IMR-90 (cell line): Measurements from ENCODE around the gene FBXO28. TPM values are rescaled to one million over a fixed set of nuclear protein-coding genes. Genes with fewer than 3 reads are reported as not detected.

Experiments used
- ATAC-seq: fragments of 200-7000 bp; cut with Tn5 transposase; 2 replicates; pipeline ENCODE4 v1.9.1; 2020; ENCODE audit warnings: low read depth, mild to moderate bottlenecking, moderate library complexity
- BruUV-seq: library from RNA; stranded (reverse); fragments of 400-500 nt; replicated peaks from 2 replicates; lab custom pipeline; 2021; lab: Mats Ljungman, UMichigan
- CTCF ChIA-PET: fragments of 300-600 bp; formaldehyde crosslinking; extraction: SDS; loops from one replicate; lab custom pipeline; 2021; ENCODE audit warnings: antibody characterized with exemption; lab: Yijun Ruan, JAX
- POLR2A ChIA-PET: fragments of 300-600 bp; sonication (Branson Sonifier 250); formaldehyde crosslinking; loops from one replicate; lab custom pipeline; 2022; ENCODE audit warnings: antibody characterized with exemption; ENCODE audit not compliant: unreplicated experiment; lab: Charles Lee
- DNase-seq: peaks from one replicate; pipeline ENCODE4 v3.0.0; 2013
- H2AFZ ChIP-seq: replicated peaks from 2 replicates; pipeline ENCODE3; 2013; ENCODE audit warnings: low read length, mild to moderate bottlenecking; ENCODE audit not compliant: poor library complexity
- H2AK5ac ChIP-seq: 2 replicates; pipeline ENCODE4 v1.6.1; 2013; ENCODE audit warnings: low read depth, low read length, inconsistent platforms
- H2AK9ac ChIP-seq: replicated peaks from 2 replicates; pipeline ENCODE3; 2013; ENCODE audit warnings: mild to moderate bottlenecking, low read depth, low read length, moderate library complexity; ENCODE audit not compliant: poor library complexity
- H2BK120ac ChIP-seq: 2 replicates; pipeline ENCODE4 v1.6.1; 2013; ENCODE audit warnings: low read depth, low read length, inconsistent platforms
- H2BK15ac ChIP-seq: 3 replicates; pipeline ENCODE4 v1.6.1; 2013; ENCODE audit warnings: low read depth, low read length, inconsistent platforms
- H2BK20ac ChIP-seq: 2 replicates; pipeline ENCODE4 v1.6.1; 2013; ENCODE audit warnings: low read depth, mild to moderate bottlenecking, inconsistent platforms, low read length, moderate library complexity
- H2BK5ac ChIP-seq: 2 replicates; pipeline ENCODE4 v1.6.1; 2013; ENCODE audit warnings: mild to moderate bottlenecking, low read depth, low read length, inconsistent platforms; ENCODE audit not compliant: poor library complexity, severe bottlenecking
- H3K14ac ChIP-seq: replicated peaks from 2 replicates; pipeline ENCODE4 v1.6.1; 2013; ENCODE audit warnings: low read depth, low read length, inconsistent platforms
- H3K18ac ChIP-seq: 2 replicates; pipeline ENCODE4 v1.6.1; 2013; ENCODE audit warnings: low read depth, low read length, control low read depth
- H3K23ac ChIP-seq: 2 replicates; pipeline ENCODE4 v1.6.1; 2013; ENCODE audit warnings: low read depth, low read length, inconsistent platforms
- H3K27ac ChIP-seq: 2 replicates; pipeline ENCODE4 v1.5.1; 2013; ENCODE audit warnings: mild to moderate bottlenecking, control low read depth, low read length; ENCODE audit not compliant: insufficient read depth
- H3K27me3 ChIP-seq: 2 replicates; pipeline ENCODE4 v1.6.1; 2013; ENCODE audit warnings: low read length; ENCODE audit not compliant: control insufficient read depth, insufficient read depth
- H3K36me3 ChIP-seq: 2 replicates; pipeline ENCODE4 v1.6.1; 2013; ENCODE audit warnings: low read length, mixed read lengths; ENCODE audit not compliant: control insufficient read depth, insufficient read depth
- H3K4ac ChIP-seq: 2 replicates; pipeline ENCODE4 v1.6.1; 2013; ENCODE audit warnings: low read depth, low read length, inconsistent platforms
- H3K4me1 ChIP-seq: 2 replicates; pipeline ENCODE4 v1.6.1; 2013; ENCODE audit warnings: low read length, mixed read lengths; ENCODE audit not compliant: control insufficient read depth, insufficient read depth
- H3K4me2 ChIP-seq: 2 replicates; pipeline ENCODE4 v1.6.1; 2013; ENCODE audit warnings: low read depth, mild to moderate bottlenecking, control low read depth, low read length, moderate library complexity
- H3K4me3 ChIP-seq: 2 replicates; pipeline ENCODE4 v1.5.1; 2013; ENCODE audit warnings: low read depth, mild to moderate bottlenecking, control low read depth, low read length, moderate library complexity; ENCODE audit not compliant: insufficient read depth
- H3K56ac ChIP-seq: 2 replicates; pipeline ENCODE4 v1.6.1; 2013; ENCODE audit warnings: low read length, inconsistent platforms; ENCODE audit not compliant: insufficient read depth; ENCODE audit errors: extremely low read depth
- H3K79me1 ChIP-seq, 2 experiments: 2 replicates each; pipeline ENCODE4 v1.6.1; 2013; ENCODE audit warnings: low read length in 2 of 2, inconsistent platforms in 1 of 2, low read depth in 1 of 2
- H3K9ac ChIP-seq: 2 replicates; pipeline ENCODE4 v1.6.1; 2013; ENCODE audit warnings: low read depth, low read length, control low read depth
- H3K9me1 ChIP-seq: 2 replicates; pipeline ENCODE4 v1.6.1; 2013; ENCODE audit warnings: low read length, inconsistent platforms; ENCODE audit not compliant: insufficient read depth
- H3K9me3 ChIP-seq: 2 replicates; pipeline ENCODE4 v1.6.1; 2013; ENCODE audit warnings: low read length; ENCODE audit not compliant: control insufficient read depth, insufficient read depth
- H4K20me1 ChIP-seq: 2 replicates; pipeline ENCODE4 v1.6.1; 2013; ENCODE audit warnings: low read length, inconsistent platforms; ENCODE audit not compliant: insufficient read depth
- H4K5ac ChIP-seq: 2 replicates; pipeline ENCODE4 v1.6.1; 2013; ENCODE audit warnings: mild to moderate bottlenecking, low read depth, low read length, control low read depth
- H4K8ac ChIP-seq, 2 experiments: 2 replicates each; pipeline ENCODE4 v1.6.1; 2013; ENCODE audit warnings: low read depth in 2 of 2, low read length in 2 of 2, control low read depth in 1 of 2, inconsistent platforms in 1 of 2
- H4K91ac ChIP-seq: 2 replicates; pipeline ENCODE4 v1.6.1; 2013; ENCODE audit warnings: low read depth, low read length, inconsistent platforms; ENCODE audit not compliant: insufficient read depth
- BHLHE40 ChIP-seq: fragments of 150-350 bp; IDR thresholded peaks from 2 replicates; pipeline ENCODE4 v1.6.1; 2016; ENCODE audit warnings: mild to moderate bottlenecking, low read depth, low read length
- CEBPB ChIP-seq: IDR thresholded peaks from 2 replicates; pipeline ENCODE4 v1.6.1; 2012; ENCODE audit warnings: low read depth, low read length, improper control_type of control experiment
- CTCF ChIP-seq: conservative IDR thresholded peaks from 2 replicates; pipeline ENCODE4 v1.5.1; 2012; ENCODE audit warnings: mild to moderate bottlenecking, low read depth, low read length, improper control_type of control experiment
- ELK1 ChIP-seq: fragments of 150-350 bp; IDR thresholded peaks from 2 replicates; pipeline ENCODE4 v1.6.1; 2016; ENCODE audit warnings: low read depth, mild to moderate bottlenecking, low read length, moderate library complexity, borderline replicate concordance
- FOS ChIP-seq: fragments of 150-350 bp; IDR thresholded peaks from 2 replicates; pipeline ENCODE4 v1.6.1; 2016; ENCODE audit warnings: low read depth, low read length
- MAFK ChIP-seq: IDR thresholded peaks from 2 replicates; pipeline ENCODE4 v1.6.1; 2012; ENCODE audit warnings: low read depth, low read length, improper control_type of control experiment
- MAZ ChIP-seq: IDR thresholded peaks from 2 replicates; pipeline ENCODE4 v1.6.1; 2012; ENCODE audit warnings: low read depth, mild to moderate bottlenecking, low read length, improper control_type of control experiment, moderate library complexity, borderline replicate concordance
- MXI1 ChIP-seq: IDR thresholded peaks from 2 replicates; pipeline ENCODE4 v1.6.1; 2012; ENCODE audit warnings: low read depth, mild to moderate bottlenecking, low read length, moderate library complexity, borderline replicate concordance
- POLR2A ChIP-seq: IDR thresholded peaks from 2 replicates; pipeline ENCODE4 v1.6.1; 2012; ENCODE audit warnings: mild to moderate bottlenecking, low read depth, low read length
- RAD21 ChIP-seq: IDR thresholded peaks from 2 replicates; pipeline ENCODE4 v1.6.1; 2012; ENCODE audit warnings: low read length, improper control_type of control experiment
- RFX5 ChIP-seq: IDR thresholded peaks from 2 replicates; pipeline ENCODE4 v1.8.0; 2012; ENCODE audit warnings: low read depth, mild to moderate bottlenecking, low read length, moderate library complexity
- SMC3 ChIP-seq: fragments of 150-350 bp; IDR thresholded peaks from 2 replicates; pipeline ENCODE4 v1.6.1; 2016; ENCODE audit warnings: low read depth, mild to moderate bottlenecking, antibody characterized with exemption, low read length, moderate library complexity
- USF2 ChIP-seq: fragments of 150-350 bp; IDR thresholded peaks from 2 replicates; pipeline ENCODE4 v1.6.1; 2017; ENCODE audit warnings: mild to moderate bottlenecking, antibody characterized with exemption, low read length, low read depth
- WGBS, 2 experiments: methylation state at CpG; one replicate each; pipeline versions ENCODE4 v1.1.5 to v1.1.7; 2013; ENCODE audit warnings: missing lambda C conversion rate in 2 of 2; ENCODE audit not compliant: insufficient read length in 1 of 2; ENCODE audit errors: extremely low coverage in 2 of 2; 5-methylcytosine and 5-hydroxymethylcytosine counted together
- dilution Hi-C: fragments of 300-500 bp; cut with HindIII; formaldehyde crosslinking; loops from one replicate; pipeline ENCODE4 v1.14.3; 2018; ENCODE audit warnings: low sequenced_read_pairs; ENCODE audit not compliant: unreplicated experiment
- in situ Hi-C: fragments of 300-500 bp; cut with MboI; formaldehyde crosslinking; loops from 3 replicates; pipeline ENCODE4 v1.14.3; 2019; ENCODE audit warnings: low sequenced_read_pairs, inconsistent platforms, mixed read lengths
- intact Hi-C: fragments of 100-400 bp; cut with micrococcal nuclease; formaldehyde crosslinking; loops from 2 replicates; pipeline ENCODE4 v1.10.0; 2022
- polyA plus RNA-seq, 3 experiments: library from polyadenylated mRNA; depleted of rRNA; stranded (reverse); fragments of >200 nt; gene quantifications; 2 replicates each; pipeline ENCODE4 v1.2.3, GENCODE V29; 2012; ENCODE audit warnings: low replicate concordance in 1 of 3
- total RNA-seq: library from RNA; depleted of rRNA; stranded (reverse); fragments of >200 nt; gene quantifications from 2 replicates; pipeline ENCODE4 v1.2.3, GENCODE V29; 2012

FBXO28 gene
- total and polyA plus RNA-seq, 2 of the 4 experiments (the other 2 are of a cell fraction) = 11.6 to 22.6 TPM

GRCh38 chr1:224132901-224133300 lies 19.0 kb downstream of the FBXO28 start:
- H3K27me3 ChIP-seq = no peaks in the 10 kb centered on the region
- no peak overlapping the region for H3K23ac ChIP-seq
- H2BK20ac ChIP-seq = no peak overlapping the region
- DNase-seq (no peak), ATAC-seq (no peak)
- no peak overlapping the region for H3K4me3 ChIP-seq
- no peak overlapping the region for H3K4ac ChIP-seq
- H2BK5ac ChIP-seq = no peak overlapping the region
- ChIA-PET CTCF (no interaction called here), POLR2A (no interaction called here)
- in situ Hi-C loops = no loop called here
- H3K18ac ChIP-seq = no peak overlapping the region
- no peak overlapping the region for H3K56ac ChIP-seq
- no peak overlapping the region for H4K8ac ChIP-seq
- no peak overlapping the region for H2BK120ac ChIP-seq
- peaks cover 27% of the 10 kb centered on the region for H3K36me3 ChIP-seq
- no peak overlapping the region for H3K4me2 ChIP-seq
- no peak overlapping the region for H2BK15ac ChIP-seq
- no peaks in the 10 kb centered on the region for H3K9me1 ChIP-seq
- BruUV-seq = no TSS peak
- no peak overlapping the region for H4K91ac ChIP-seq
- no peak overlapping the region for H4K5ac ChIP-seq
- WGBS, 2 experiments = no CpG with 5 or more reads among the region's 1 CpG
- H2AK9ac ChIP-seq = no peak overlapping the region
- no peak overlapping the region for H3K27ac ChIP-seq
- H2AK5ac ChIP-seq = no peak overlapping the region
- no peaks in the 10 kb centered on the region for H3K9me3 ChIP-seq
- dilution Hi-C loops = no loop called here
- TF ChIP-seq CTCF = no peak
- TF ChIP-seq FOS = no peak
- TF ChIP-seq CEBPB = no peak
- TF ChIP-seq SMC3 = no peak
- TF ChIP-seq ELK1 = no peak
- no peak for TF ChIP-seq MXI1
- no peak for TF ChIP-seq MAFK
- TF ChIP-seq BHLHE40 = no peak
- TF ChIP-seq POLR2A = no peak
- TF ChIP-seq RFX5 = no peak
- TF ChIP-seq MAZ = no peak
- TF ChIP-seq RAD21 = no peak
- TF ChIP-seq USF2 = no peak
- no peak overlapping the region for H3K14ac ChIP-seq
- peaks cover 8% of the 10 kb centered on the region; the same call in 1 of the 2 replicates for H4K20me1 ChIP-seq
- H3K79me1 ChIP-seq = peaks cover 0 to 34% of the 10 kb centered on the region in 2 experiments
- peaks cover 6% of the 10 kb centered on the region for H3K4me1 ChIP-seq
- intact Hi-C loops = no loop called here
- H3K9ac ChIP-seq = no peak overlapping the region
- H2AFZ ChIP-seq = no peak overlapping the region
